Renal pelvis (tissue), 4 donors: ENCODE data around the gene BAHCC1. TPM values are rescaled to one million over a fixed set of nuclear protein-coding genes. Genes with fewer than 3 reads are reported as not detected.

ENCODE experiments used
- DNase-seq: peaks from one replicate; pipeline ENCODE4 v3.0.0-alpha.2; 2013
- polyA plus RNA-seq, 3 donors: library from polyadenylated mRNA; unstranded; fragments of 120-200 nt; gene quantifications; one replicate each; pipeline ENCODE4 v1.2.1, GENCODE V29; 2013; ENCODE audit not compliant: insufficient read length in 3 of 3

BAHCC1 gene
- polyA plus RNA-seq, 3 donors, result 21.2 to 33.0 (median 24.5) TPM

GRCh38 chr17:81365601-81366585 is 29.4 kb upstream of the BAHCC1 start:
- peak; percentile 72 for DNase-seq

- no peak for DNase-seq
These were observed 28.6 kb upstream of the BAHCC1 start for GRCh38 chr17:81366648-81367047.

GRCh38 chr17:81367171-81367570 is 28.1 kb upstream of the BAHCC1 start:
- no peak for DNase-seq

GRCh38 chr17:81368161-81369022 is 26.9 kb upstream of the BAHCC1 start:
- no peak for DNase-seq

- no peak for DNase-seq
These were observed 25.0 kb upstream of the BAHCC1 start for GRCh38 chr17:81370294-81370693.

GRCh38 chr17:81371910-81372760 is 23.1 kb upstream of the BAHCC1 start:
- no peak for DNase-seq

- DNase-seq, result no peak
These were observed 21.6 kb upstream of the BAHCC1 start for GRCh38 chr17:81373536-81374160.

GRCh38 chr17:81374890-81375289 is 20.4 kb upstream of the BAHCC1 start:
- DNase-seq, result no peak

GRCh38 chr17:81376946-81377714 is 18.1 kb upstream of the BAHCC1 start:
- DNase-seq, result no peak

GRCh38 chr17:81378941-81379511 is 16.2 kb upstream of the BAHCC1 start:
- no peak for DNase-seq

- no peak for DNase-seq
These were observed 15.7 kb upstream of the BAHCC1 start for GRCh38 chr17:81379523-81379942.

- DNase-seq, result no peak
These were observed 15.1 kb upstream of the BAHCC1 start for GRCh38 chr17:81380131-81380530.

- DNase-seq, result no peak
These were observed 14.4 kb upstream of the BAHCC1 start for GRCh38 chr17:81380666-81381518.

GRCh38 chr17:81381632-81382577 is 13.4 kb upstream of the BAHCC1 start:
- no peak for DNase-seq

- no peak for DNase-seq
These were observed 12.4 kb upstream of the BAHCC1 start for GRCh38 chr17:81382851-81383250.

- DNase-seq, result no peak
These were observed 11.5 kb upstream of the BAHCC1 start for GRCh38 chr17:81383504-81384421.

GRCh38 chr17:81384929-81385319 is 10.3 kb upstream of the BAHCC1 start:
- no peak for DNase-seq
